HG03432 (cell line): Measurements from ENCODE around the gene RFNG.

Experiments used
- ATAC-seq: cut with Tn5 transposase; IDR thresholded peaks from one replicate; pipeline ENCODE4 v1.9.1; 2021; ENCODE audit warnings: mild to moderate bottlenecking, moderate library complexity; ENCODE audit not compliant: unreplicated experiment

Gene RFNG

DNA sequence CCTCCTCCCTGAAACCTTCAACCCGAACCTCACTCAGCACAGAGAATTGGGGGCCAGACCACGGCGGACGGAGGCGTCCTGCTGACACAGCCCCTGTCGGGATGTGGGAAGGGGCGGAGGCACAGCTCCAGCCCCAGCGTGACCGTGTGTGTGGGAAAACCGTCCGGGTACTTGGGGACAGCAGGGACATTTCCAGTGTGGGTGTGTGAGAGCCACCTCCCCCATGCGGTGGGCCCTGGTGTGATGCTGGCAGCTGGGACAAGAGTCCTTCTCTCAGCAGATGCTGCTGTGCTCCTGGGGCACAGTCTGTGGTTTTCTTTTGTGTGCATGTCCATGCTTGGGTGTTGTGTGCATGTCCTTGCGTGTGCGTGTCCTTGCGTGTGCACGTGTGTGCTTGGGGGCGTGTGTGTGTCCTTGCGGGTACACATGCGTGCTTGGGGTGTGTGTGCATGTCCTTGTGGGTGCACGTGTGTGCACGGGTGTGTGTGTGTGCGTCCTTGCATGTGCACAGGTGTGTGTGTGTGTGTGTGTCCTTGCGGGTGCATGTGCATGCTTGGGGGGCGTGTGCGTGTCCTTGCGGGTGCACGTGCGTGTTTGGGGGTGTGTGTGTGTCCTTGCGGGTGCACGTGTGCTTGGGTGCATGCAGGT is 45.8 kb downstream of the RFNG start:
- ATAC-seq = no peak

DNA sequence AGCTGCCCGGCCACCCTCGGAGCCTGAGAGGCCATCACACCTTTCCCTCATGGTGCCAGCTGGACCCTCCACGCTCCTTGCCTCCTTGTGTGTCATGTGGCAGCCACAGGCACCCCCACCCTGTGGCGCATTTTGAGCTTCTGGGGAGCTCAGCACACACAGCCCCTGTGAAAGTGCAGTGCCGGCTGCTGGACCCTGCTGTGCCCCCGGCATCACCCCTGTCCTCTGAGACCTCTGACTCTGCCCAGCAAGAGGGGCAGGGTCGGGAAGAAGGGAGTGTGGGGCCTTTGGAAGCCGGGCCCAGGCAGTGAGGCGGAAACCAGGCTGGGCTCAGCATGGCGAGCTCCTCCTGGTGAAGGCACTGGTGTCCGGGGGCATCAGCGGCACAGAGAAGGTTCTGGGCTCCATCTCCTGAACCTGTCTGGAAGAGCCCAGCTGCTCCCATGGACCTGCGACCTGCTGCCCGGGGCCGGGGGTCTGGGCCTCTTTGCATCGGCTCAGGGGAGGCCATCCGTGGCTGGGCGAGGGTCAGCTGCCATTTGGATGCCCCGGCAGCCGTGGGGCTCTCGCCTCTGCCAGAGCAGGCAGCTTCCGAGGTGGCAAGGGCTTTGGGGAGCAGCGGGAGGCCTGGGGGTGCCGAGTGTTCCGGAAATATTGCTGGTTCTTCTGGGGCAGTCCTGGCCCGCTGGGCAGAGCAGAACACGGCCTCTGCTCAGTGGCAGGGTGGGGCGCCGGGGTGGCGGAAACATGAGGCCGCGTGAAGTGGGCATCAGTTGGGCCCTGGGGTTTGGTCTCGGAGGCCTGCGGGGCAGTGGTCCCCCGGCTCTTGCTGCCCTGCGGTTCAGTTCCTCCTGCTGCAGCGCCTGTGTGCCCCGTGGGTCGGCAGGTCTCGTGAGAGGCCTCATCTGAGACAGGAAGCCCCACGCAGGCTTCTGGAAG is 46.8 kb downstream of the RFNG start:
- ATAC-seq = no peak

- no peak for ATAC-seq
Observed at GRCh38 chr17:82003411-82004381, 47.9 kb downstream of the RFNG start.

DNA sequence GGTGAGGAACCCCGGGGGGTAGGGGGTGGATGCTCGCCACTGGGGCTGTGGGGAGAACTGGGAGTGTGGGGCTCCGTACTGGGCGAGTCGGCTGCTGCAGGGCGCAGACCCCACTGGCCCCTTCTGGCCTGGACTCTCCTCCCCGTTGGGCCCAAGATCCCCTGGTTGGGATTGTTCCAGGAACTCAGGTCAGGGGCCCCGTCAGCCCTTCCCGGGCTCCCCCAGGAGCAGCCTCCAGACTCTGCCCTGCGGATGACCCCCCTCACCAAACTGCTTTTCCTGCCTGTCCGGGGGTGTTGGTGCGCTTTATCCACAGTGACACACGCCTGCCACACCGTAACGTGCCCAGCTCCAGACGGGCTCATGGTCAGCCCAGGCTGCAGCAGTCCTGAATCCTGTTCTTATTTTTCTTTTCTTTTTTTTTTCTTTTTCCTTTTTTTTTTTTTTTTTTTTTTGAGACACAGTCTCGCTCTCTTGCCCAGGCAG is 50.0 kb downstream of the RFNG start:
- no peak for ATAC-seq

DNA sequence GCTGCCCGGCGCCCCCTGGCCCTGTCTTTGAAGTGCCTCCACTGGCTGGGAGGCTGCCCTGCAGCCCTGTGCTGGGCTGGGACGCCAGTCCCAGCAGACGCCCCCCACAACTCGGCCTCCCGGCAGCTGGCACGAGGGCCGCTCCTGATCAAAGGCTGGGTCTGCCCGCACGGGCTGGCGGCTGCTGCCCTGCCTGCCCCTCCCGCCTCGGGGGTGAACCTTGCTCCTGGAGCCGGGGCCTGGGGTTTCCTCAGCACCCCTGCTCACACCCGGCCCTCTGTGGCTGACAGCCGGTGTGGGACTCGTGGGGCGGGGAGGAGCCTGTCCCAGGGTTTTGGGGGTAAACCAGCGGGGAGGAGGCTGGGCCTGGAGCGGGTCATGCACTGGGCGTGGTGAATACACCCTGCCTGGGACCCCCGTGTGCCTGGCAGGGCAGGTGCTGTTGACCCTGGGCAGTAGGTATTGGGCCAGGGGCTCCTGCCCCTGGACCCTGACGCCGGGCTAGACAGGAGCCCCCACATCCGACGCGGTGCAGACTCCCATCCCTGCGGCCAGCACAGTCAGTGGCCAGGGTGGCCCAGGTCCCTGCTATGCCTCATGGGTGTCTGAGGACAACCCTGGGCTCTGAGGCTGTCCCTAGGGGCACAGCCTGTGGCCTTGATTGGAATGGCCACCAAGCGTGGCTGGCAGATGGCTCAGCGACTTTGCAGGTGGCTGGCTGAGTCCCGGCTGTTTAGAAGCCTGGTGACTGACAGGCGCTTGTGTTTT is 50.6 kb downstream of the RFNG start:
- no peak for ATAC-seq

GRCh38 chr17:81999976-82000802 is 51.4 kb downstream of the RFNG start:
- no peak for ATAC-seq

DNA sequence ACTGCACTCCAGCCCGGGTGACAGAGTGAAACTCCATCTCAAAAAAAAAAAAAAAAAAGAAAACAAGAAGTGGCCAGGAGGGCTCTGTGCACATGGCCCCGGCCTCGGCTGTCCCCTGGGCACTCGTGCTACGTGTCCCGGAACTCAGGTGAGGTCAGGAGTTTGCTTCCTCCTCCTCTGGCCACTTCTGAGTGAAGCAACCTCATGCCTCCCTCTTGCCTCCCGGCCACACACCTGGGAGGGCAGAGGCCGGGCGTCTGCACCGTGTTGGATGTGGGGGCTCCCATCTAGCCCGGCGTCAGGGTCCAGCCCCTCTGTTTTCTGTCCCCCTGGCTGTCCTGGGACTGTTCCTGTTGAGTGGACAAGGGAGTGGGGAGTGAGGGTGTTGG is 52.0 kb downstream of the RFNG start:
- ATAC-seq = no peak

GRCh38 chr17:81998691-81999438 is 52.7 kb downstream of the RFNG start:
- ATAC-seq = no peak

- ATAC-seq = no peak
Observed at GRCh38 chr17:81998212-81998611, 53.4 kb downstream of the RFNG start.
